ENCODE data around the gene CCDC184. TPM values are rescaled to one million over a fixed set of nuclear protein-coding genes. Genes with fewer than 3 reads are reported as not detected.
A peak's percentile ranks its signal among the peaks of the same experiment; 100 is the strongest.

The CCDC184 gene
- total RNA-seq, 1 donor from 2014 or later = 0.35 TPM

DNA sequence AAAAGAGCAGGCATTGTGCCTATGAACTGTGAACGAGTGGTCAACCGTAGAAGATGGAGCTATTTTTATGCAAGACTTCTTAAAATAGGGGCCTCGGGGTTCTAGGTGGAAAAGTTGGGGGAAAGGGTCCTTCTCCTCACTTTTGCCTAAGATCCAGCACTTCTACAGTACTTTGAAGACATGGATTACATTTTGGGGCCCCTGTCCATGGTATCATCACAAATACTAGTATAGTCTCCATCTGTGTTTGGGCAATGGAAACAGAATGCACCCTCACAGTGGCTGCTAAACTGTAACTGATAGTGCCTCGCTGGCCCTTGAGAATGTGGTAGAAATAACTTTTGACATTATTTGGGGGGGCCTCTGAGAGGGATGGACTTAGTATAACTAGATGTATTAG is 5.5 kb upstream of the CCDC184 start:
- DNase-seq (ENCODE audit: low spot score) = no peak

DNA sequence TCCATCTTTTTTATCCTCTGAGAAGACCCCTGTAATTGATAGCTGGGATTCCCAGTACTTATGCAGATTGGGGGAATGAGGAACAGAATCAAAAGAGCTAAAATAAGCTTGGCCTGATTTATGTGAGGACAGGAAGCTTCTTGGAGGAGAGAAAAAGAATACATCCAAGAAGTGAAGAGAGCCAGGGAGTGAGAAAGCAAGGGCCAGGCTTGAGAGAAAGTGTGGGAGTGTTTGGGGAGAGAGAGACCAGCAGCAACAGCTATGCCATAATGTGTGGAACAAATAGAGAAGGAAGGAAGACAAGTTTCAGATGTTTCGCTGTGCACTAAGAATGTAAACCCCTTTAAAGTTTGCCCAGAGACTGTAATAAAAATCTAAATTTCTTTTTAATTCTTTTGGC is 4.0 kb upstream of the CCDC184 start:
- DNase-seq (ENCODE audit: low spot score) = no peak

DNA sequence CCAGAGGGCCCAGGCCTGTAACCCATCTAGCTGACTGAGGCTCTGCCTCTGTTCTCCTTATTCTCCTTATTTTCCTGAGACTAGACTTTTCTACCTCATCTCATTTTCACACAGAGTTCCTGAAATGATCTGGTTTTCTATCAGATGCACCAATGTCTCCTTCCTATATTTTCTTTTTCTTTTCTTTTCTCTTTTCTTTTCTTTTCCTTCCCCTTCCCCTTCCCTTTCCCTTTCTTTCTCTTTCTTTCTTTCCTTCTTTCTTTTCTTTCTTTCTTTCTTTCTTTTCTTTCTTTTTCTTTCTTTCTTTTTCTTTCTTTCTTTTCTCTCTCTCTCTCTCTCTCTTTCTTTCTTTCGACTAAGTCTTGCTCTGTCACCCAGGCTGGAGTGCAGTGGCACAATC is 3.0 kb upstream of the CCDC184 start:
- no peak for DNase-seq (ENCODE audit: low spot score)

DNA sequence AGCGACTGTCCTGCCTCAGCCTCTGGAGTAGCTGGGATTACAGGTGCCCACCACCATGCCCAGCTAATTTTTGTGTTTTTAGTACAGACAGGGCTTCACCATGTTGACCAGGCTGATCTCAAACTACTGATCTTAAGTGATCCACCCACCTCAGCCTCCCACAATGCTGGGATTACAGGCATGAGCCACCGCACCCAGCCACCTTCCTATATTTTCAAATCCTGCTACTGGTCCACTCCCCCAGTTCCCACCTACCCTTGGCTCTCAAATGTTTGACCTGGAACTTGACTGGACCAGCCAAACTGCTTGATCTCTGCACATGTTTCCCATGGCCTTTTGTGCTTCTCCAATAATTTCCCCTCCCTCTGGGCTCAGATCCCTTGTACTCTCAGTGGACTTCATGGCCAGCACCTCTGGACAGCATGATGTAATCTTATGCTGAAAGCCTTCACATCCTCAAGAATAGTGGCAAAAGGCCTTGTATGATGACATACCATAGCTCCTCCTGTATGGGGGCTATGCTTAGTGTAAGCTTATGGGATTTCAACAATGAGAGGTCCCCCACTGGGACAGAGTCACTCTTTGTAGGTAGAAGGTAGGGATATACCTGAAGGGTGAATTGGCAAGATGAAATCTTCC is 2.5 kb upstream of the CCDC184 start:
- no peak for DNase-seq (ENCODE audit: low spot score)

DNA sequence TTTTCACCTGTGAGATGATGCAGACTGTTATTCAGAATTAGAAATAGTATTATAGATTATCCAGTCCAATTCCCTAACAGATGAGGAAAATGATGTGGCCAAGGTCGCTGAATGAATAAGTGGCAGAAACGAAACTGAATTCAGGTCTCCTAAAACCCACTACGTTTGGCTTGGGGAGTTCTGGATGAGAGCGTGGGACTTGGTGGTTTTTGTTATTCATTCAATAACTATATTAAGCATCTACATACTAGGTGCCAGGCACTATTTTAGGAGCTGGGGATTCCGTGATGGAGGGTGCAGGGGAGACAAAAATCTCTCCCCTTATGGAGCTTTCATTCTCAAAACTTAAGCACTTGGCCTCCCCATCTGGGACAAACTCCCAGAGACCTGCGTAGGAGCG is 813 bp upstream of the CCDC184 start:
- DNase-seq (ENCODE audit: low spot score) = no peak

DNA sequence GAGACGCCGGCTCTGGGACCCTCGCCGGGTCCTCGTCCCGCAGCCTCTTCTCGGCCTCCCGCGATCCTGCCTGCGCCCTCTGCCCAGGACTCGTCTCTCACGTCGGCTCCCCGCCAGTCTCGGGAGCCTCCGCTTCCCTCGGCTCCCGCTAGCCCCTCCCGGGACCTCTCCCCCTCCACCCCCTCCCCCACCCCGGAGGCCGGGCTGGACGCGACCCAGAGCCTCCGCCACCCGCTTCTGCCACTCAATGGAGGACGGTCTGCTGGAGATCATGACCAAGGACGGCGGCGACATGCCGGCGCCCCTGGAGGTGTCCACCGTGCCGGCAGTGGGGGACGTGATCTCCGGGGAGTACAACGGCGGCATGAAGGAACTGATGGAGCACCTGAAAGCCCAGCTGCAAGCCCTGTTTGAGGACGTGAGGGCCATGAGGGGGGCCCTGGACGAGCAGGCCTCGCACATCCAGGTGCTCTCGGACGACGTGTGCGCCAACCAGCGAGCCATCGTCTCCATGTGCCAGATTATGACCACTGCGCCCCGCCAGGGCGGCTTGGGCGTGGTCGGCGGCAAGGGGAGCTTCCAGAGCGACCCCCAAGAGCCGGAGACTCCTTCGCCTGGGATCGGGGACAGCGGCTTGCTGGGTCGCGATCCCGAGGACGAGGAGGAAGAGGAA is 568 bp downstream of the CCDC184 start:
- no peak for DNase-seq (ENCODE audit: low spot score)

DNA sequence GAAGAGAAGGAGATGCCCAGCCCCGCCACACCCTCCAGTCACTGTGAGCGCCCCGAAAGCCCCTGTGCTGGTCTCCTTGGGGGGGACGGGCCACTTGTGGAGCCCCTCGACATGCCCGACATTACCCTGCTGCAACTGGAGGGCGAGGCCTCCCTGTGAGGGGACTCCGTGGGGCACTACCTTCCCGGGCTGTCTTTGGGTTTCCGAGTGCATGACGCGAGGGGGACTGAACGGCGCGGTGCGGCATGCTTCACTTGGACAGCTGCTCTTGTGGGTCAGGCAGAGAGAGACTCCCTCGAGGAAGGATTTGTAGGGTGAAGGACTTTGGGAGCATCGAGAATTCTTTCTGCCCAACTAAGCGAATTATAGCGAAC is 1.1 kb downstream of the CCDC184 start:
- no peak for DNase-seq (ENCODE audit: low spot score)

DNA sequence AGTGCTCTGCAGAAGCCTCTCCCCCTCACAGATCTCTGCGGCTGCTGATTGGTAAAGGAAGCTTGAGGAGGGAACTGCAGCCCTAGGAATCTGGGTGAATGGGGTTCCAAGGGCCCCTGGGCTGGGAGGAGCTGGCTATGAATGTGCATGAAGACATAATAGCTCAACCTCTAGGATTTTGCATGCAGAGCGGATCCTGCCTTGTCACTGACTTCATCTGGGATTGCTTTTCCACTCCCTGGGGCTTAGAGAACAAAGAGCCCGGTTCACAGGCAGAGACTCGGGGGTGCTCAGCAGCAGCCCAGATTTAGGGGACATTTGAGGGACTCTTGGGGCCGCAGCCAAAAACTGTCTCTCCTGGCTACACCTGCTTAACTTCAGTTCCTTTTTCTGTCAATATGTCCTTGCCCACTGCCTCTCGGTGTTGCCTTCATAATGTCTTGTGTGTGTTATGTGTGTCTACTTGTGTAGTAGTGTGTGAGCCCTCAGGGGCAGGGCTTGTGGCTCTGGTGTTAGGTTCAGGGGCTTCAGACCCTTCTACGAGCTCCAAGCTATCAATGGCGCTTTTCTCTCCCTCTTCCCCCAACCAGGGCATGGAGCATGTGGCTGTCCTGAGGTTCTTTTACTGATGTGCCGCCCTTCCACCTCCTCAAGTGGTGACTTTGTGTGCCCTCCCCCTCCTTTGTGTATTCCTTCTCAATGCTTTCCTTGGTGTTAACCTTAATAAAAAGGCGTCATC is 1.9 kb downstream of the CCDC184 start:
- DNase-seq (ENCODE audit: low spot score) = no peak

DNA sequence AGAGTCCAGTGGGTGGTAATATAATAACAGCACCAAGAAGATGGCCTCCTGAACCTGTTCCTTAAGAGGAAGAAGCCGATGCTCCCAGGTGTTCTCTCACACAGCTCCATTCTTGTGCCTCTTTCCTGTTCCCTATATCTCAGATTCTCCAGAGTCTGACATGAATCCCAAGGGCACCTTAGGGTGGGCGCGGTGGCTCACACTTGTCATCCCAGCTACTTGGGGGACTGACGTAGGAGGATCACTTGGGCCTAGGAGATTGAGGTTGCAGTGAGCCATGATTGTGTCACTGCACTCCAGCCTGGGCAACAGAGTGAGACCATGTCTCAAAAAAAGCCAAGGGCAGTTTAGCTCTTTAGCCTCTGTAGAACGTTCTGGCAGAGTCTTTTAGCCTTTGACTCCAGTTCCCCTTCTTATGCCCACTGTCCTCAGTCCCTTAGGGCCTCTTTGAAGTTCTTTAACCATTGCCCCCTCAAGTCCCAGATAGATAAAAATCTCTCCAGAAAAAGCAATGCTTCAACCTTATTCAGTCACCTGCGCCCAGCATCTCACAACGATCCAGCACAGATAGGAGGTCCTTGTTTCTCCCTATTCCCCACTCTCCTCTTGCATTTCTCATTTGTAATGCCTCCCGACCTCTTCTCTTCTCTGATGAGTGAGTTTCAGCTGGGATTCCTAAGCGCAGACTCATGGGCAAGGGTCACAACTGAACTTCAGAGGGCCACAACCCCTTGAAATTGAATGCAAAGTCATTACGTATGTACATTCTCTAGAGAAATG is 4.7 kb downstream of the CCDC184 start:
- DNase-seq (ENCODE audit: low spot score) = no peak

DNA sequence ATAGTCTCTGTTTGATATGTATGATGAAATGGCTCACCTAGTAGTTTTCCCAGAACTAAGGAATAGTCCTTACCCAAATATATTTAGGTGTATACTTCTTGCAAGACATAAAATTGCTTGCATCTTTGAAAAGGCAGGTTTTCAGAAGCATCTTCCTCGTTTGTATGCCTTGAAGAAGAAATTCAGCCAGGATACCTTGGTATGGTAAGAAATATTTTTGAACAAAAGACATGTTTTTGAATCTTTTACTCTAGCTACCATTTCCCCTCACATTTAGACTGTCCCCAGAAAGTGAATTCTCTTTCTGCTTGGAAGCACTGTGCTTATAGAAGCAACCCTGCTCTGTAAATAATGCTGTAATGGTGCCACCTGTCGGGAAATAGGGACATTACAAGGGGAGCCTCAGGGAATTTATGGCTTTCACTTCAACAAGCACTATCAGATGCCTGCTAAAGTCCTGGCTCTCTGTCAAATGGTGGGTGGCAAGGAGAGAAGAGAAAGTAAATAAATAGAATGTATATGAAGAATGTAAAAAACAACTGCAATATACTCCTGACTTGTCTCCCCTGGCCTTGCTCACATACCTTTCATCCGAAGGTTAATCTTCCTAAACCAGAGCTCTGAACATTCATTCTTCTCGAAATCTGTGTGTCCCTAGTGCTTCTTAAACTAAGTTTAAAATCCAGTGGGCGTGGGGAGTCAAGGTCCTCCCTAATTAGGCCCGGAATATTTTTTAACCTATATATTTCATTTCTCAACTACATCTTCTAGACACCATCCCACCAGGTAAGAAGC is 6.1 kb downstream of the CCDC184 start:
- DNase-seq (ENCODE audit: low spot score) = no peak

DNA sequence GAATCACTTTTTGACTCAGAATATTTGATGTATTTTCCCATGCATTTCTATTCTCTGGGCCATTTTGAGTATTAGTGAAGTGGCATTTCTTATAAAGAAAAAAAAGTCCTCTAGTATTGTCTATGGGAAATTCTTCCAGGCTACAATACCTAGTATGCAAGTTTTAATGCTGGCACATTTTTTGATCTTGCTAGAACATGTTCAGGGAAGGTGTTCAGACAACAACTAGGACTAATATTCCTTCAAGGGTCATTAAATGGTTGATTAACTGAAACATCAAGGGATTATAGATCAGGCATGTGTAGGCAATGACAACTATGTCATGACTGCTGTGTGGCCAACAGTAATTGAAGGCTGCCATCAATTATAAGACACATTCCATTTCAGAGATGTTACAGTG is 7.7 kb downstream of the CCDC184 start:
- no peak for DNase-seq (ENCODE audit: low spot score)

DNA sequence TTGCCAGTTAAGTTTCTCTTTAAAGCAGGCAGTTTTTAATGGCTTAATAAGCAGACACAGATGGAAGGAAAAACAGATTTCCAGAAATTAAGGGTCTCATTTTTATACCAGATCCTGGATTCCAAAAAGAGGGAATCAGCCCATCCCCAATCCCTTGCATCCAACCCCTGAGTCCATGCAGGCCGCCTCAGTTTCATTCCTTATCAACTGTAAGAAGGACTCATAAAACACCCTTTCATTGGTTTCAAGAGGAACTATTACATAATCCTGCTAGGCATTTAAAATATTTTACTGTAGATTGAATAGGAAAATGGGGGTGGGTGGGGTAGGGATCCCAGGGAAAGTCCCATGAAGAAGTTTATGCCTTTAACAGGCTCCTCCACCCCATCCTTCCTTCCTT is 9.4 kb downstream of the CCDC184 start:
- DNase-seq (ENCODE audit: low spot score) = no peak

DNA sequence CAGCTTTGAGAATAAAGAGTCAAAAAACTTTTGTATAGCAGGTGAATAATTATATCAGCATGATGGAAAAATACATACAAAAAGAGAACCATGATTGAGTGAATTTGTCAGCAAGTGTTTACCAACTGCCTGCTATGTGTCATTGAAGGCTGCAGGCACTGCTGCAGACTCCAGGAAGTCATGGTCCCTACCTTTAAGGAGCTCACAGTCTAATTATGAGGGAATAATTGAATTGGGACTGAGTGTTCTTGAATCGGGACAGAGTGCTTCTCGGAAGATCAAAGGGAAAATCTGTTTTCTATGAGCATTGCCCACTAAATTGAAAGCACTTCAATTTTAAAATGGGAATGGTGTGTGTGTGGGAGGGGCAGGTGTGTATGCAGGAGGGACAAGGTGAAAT is 10.2 kb downstream of the CCDC184 start:
- DNase-seq (ENCODE audit: low spot score) = no peak

DNA sequence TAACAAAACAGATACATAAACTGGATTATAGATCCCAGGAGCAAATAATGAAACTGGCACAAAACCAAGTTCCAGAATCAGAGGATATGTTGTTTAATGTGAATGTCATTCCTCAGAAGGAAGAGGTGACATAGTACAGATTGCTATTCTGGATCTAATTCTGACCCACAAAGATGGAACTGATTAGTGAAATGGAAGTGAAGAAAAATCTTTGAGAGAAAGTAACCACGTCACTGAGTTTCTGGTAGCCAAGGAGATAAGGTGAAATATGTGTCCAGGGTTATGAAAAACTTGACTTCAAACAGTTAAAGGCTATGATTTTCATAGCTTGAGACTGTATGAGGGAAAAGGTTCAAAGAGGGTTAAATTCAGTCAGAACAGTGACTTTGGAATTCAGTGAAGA is 11.4 kb downstream of the CCDC184 start:
- no peak for DNase-seq (ENCODE audit: low spot score)

DNA sequence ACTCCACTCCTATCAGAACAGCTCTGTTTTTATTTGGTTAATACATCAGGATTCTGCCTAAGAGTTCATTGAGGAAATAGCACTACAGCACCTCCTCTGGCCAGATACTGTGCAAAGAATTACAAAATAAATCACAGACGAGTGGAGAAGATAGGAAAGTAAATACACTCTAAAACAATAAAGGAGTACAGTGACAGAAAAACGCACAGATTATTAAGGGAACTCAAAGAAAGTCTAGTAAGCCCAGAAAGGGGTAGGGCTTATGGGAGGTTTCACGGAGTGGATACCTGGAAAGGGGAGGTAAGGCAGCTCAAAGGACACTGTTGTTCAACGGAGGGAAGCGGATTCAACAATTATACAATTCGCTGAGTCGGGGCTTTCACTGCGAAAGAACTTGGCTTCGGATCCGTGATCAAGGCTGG is 14.1 kb downstream of the CCDC184 start:
- no peak for DNase-seq (ENCODE audit: low spot score)

DNA sequence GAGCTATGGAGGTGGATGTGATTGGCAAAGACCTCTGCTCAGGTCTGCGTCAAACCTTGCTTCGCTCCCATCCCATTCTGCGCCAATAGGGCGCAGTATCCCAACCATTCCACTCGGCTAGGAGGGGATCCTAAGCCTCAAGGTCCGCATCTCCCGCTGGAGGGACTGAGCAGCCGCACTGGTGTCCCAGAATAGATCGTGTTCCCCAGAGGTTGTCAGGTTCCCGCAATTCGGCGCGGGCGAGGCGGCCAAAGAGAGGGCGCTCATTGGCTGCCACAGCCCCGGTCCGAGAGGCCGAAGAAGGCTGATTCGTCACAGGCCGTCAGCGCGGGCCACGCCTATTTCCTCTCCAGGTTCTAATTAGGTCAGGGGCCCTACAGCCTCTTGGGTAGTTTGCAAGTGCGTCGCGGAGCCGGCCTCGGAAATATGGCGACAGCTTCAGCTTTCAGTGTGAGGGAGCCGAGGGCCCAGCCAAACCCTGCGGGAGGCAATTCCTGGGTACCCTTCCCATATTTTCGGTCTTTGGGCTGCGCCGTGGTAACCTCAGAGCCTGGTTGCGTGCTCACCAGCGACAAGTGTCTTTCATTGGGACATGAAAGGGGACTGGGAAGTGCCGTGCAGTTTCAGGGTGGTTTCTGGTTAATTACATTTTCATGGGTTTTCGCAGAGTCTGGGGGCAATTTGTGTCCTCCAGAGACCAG is 14.7 kb downstream of the CCDC184 start:
- peak; percentile 99 for DNase-seq (ENCODE audit: low spot score)

DNA sequence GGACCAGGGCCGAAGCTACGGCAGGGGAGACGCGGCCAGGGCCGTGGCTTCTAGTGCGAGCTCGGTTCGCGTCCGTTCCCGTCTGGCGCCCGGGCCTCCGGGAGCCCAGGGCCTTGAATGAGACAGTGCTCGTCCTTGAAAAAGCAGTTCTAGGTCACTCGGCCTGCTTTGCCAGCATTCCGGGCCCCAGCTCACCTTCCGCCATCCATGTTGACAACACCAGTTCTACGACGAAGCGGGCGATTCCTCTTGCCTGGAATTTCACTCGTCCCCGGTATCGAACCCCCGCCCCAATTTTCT is 15.2 kb downstream of the CCDC184 start:
- DNase-seq (ENCODE audit: low spot score) = no peak

DNA sequence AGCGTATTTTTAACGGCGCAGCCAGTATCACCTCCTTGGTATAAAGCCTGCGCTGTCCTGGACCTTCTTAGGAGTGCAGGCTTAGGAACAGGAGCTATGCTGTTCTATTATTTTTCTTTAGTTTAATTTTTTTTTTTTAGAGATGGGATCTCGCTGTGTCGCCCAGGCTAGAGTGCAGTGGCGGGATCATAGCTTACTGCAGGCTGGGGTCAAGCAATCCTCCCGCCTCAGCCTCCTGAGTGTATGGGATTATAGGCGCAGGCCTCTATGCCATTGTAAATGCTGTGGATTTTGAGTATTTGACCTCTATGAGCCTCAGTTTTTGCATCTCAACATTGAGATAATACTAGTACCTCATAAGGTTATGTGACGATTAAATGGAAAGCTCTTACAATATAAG is 15.5 kb downstream of the CCDC184 start:
- no peak for DNase-seq (ENCODE audit: low spot score)

DNA sequence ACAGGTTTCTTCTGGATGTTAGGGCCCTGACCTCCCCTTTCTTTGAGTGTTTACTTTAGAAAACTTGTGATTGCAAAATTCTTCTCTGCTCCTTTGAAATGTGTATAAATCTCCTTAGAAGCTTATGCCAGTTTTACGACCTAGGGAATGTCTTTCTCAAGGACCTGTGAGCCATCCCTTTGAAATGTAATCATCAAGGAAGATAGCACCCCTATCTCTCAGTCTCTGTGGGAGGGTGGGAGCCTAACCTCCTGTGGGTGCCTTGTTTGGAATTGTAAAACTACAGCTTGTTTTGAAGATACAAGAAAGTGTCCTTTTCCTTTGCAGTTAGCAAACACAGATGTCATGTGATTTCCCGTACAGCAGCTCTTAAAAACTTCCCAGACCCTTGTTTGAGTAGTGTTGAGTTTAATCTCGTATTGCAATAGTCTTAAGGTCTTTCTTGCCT is 16.4 kb downstream of the CCDC184 start:
- no peak for DNase-seq (ENCODE audit: low spot score)

DNA sequence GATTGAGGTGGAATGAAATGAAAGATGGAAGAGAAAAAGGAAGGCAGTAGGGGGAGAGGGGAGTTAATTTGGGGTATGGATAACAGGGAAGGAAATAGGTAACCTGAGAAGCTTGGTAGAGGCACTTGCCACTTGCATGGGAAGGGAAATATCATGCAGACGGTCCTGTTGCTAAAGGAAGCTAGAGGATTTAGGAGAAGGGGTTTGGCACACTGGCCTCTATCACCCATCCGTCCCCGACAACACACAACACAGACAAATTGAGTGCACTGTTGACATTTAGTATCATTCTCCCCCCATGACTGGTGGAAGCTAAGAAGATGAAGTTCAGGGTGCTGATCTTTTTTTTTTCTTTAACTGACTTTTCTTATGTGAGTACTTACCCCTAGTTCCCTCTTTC is 17.6 kb downstream of the CCDC184 start:
- no peak for DNase-seq (ENCODE audit: low spot score)

DNA sequence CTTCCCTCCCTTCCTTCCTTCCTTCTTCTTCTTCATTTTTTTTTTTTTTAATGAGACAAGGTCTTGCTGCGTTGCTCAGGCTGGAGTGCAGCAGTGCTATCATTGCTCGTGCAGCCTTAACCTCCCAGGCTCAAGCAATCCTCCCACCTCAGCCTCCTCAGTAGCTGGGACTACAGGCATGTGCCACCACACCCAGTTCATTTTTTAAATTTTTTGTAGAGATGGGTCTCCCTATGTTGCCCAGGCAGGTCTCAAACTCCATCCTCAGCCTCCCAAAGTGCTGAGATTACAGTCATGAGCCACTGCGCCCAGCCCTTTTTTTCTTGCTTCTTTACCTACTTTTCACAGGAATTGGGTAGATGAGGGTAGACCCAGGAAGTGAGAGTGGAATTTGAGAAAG is 18.1 kb downstream of the CCDC184 start:
- DNase-seq (ENCODE audit: low spot score) = no peak

Measured in mesenteric fat pad (tissue), 1 donor.